Measurements from ENCODE around the gene SF3A2.

DNA sequence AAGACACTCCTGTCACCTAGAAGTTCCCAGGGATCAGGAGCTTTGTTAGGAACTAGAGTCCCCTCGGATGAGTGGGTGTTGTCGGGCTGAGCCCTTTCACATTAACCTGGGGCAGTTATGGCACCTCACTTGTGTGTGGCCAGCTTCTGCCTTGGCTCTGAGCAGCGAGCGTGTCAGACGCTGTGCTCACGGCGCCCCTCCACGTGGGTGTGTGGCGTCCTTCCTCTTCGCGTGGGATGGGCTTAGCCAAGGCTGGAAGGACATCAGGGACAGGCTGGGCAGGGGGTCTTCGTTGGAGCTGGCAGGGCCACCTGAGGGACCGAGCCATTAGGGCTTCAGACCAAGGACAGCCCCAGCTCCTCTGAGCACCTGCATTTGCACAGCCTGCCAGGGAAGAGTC lies 49.5 kb upstream of the SF3A2 start:
- TF ChIP-seq, protein P1, sequence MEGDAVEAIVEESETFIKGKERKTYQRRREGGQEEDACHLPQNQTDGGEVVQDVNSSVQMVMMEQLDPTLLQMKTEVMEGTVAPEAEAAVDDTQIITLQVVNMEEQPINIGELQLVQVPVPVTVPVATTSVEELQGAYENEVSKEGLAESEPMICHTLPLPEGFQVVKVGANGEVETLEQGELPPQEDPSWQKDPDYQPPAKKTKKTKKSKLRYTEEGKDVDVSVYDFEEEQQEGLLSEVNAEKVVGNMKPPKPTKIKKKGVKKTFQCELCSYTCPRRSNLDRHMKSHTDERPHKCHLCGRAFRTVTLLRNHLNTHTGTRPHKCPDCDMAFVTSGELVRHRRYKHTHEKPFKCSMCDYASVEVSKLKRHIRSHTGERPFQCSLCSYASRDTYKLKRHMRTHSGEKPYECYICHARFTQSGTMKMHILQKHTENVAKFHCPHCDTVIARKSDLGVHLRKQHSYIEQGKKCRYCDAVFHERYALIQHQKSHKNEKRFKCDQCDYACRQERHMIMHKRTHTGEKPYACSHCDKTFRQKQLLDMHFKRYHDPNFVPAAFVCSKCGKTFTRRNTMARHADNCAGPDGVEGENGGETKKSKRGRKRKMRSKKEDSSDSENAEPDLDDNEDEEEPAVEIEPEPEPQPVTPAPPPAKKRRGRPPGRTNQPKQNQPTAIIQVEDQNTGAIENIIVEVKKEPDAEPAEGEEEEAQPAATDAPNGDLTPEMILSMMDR (IDR thresholded peaks at IDR 0.05 in 4 of 5, conservative IDR thresholded peaks at IDR 0.05 in 1 of 5) = no peak
- no peak for TF ChIP-seq POLR2A (IDR thresholded peaks at IDR 0.05)

Data from gastrocnemius medialis (tissue), 4 donors.